DND-41 (cell line): ENCODE results near the gene TOGARAM1.

Source experiments
- CTCF ChIP-seq: IDR thresholded peaks from 2 replicates; pipeline ENCODE4 v1.5.1; 2012; ENCODE audit warnings: borderline replicate concordance, low read length, moderate library complexity, mild to moderate bottlenecking; ENCODE audit not compliant: poor library complexity, severe bottlenecking; ENCODE audit errors: extremely low read depth
- EZH2 ChIP-seq: IDR thresholded peaks from 3 replicates; pipeline ENCODE4 v1.6.1; 2012; ENCODE audit warnings: borderline replicate concordance, low read depth, mild to moderate bottlenecking, moderate library complexity, low read length, inconsistent platforms; ENCODE audit not compliant: severe bottlenecking

GRCh38 chr14:45003924-45004323 lies 41.9 kb downstream of the TOGARAM1 start:
- TF ChIP-seq CTCF (no peak), EZH2 (no peak)
